Esophagus squamous epithelium (tissue), 4 donors: ENCODE results near the gene IL11RA.

ENCODE experiments used
- POLR2A ChIP-seq, 4 donors: fragments of 450-650 bp; IDR thresholded peaks; one replicate each; pipeline ENCODE4 v1.6.1; 2017; ENCODE audit warnings: antibody characterized with exemption in 4 of 4, mild to moderate bottlenecking in 4 of 4, moderate library complexity in 3 of 4
- TF ChIP-seq, protein P1 (sequence below), 6 experiments: fragments of 450-650 bp in 4 of 6; fragments of 200-600 bp in 2 of 6; sonication (generic) in 2 of 6; IDR thresholded peaks; one replicate each; pipeline ENCODE4 v1.5.1; 2016 to 2019; ENCODE audit warnings: antibody characterized with exemption in 6 of 6, mild to moderate bottlenecking in 4 of 6, moderate library complexity in 4 of 6

- TF ChIP-seq, protein P1, sequence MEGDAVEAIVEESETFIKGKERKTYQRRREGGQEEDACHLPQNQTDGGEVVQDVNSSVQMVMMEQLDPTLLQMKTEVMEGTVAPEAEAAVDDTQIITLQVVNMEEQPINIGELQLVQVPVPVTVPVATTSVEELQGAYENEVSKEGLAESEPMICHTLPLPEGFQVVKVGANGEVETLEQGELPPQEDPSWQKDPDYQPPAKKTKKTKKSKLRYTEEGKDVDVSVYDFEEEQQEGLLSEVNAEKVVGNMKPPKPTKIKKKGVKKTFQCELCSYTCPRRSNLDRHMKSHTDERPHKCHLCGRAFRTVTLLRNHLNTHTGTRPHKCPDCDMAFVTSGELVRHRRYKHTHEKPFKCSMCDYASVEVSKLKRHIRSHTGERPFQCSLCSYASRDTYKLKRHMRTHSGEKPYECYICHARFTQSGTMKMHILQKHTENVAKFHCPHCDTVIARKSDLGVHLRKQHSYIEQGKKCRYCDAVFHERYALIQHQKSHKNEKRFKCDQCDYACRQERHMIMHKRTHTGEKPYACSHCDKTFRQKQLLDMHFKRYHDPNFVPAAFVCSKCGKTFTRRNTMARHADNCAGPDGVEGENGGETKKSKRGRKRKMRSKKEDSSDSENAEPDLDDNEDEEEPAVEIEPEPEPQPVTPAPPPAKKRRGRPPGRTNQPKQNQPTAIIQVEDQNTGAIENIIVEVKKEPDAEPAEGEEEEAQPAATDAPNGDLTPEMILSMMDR (IDR thresholded peaks at IDR 0.05) = peak; percentile 65 to 85 (median 80)
- no peak for TF ChIP-seq POLR2A (IDR thresholded peaks at IDR 0.05)
These were observed 18.0 kb upstream of the IL11RA start for GRCh38 chr9:34633851-34634550.
